OCI-LY3 (cell line): Measurements from ENCODE around the gene LRCH1.

Source experiments
- EZH2phosphoT487 ChIP-seq: fragments of 200-600 bp; shearing (Covaris generic); IDR thresholded peaks from 2 replicates; pipeline ENCODE4 v1.6.1; 2018; ENCODE audit warnings: antibody characterized with exemption, mixed run types, low read depth
- TF ChIP-seq, protein P1 (sequence below): fragments of 200-600, 300-600 bp; sonication (generic); IDR thresholded peaks from 2 replicates; pipeline ENCODE4 v1.5.1; 2014; ENCODE audit warnings: antibody characterized with exemption, low read length, low read depth

DNA sequence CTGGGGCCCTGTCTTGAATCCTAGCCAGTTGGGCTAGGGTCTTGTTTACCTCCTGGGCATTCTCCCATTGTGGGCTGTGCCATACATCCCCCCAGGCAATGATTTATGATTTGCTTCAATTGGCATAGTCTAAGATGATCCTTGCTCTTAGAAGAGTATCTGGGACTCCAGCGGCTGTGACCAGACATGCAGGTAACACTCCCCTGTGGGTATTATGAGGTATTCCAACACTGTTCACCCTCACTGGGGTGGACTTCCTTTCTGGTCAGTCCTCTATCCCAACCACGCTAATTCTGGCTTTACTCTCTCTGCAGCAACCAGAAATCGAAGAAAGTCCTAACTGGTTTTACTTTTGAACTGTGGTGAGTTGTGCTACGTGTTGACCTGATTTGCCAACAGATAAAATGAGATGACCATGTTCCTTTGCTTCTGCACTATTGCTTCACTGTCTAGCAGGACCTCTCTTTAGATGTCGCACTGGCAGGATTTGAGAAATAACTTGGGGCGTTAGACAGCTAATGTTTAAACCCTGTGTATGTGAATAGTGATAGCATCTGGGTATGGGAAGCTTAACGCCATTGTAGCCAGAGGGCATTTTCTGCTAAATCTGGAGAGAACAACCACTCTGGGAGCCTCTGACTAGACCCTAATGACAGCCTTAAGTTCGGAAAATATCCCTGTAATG is 6.7 kb upstream of the LRCH1 start:
- TF ChIP-seq, protein P1, sequence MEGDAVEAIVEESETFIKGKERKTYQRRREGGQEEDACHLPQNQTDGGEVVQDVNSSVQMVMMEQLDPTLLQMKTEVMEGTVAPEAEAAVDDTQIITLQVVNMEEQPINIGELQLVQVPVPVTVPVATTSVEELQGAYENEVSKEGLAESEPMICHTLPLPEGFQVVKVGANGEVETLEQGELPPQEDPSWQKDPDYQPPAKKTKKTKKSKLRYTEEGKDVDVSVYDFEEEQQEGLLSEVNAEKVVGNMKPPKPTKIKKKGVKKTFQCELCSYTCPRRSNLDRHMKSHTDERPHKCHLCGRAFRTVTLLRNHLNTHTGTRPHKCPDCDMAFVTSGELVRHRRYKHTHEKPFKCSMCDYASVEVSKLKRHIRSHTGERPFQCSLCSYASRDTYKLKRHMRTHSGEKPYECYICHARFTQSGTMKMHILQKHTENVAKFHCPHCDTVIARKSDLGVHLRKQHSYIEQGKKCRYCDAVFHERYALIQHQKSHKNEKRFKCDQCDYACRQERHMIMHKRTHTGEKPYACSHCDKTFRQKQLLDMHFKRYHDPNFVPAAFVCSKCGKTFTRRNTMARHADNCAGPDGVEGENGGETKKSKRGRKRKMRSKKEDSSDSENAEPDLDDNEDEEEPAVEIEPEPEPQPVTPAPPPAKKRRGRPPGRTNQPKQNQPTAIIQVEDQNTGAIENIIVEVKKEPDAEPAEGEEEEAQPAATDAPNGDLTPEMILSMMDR = no peak
- no peak for TF ChIP-seq EZH2phosphoT487
